Activated naive CD4-positive, alpha-beta T cell treated with anti-CD3 and anti-CD28 coated beads, Interleukin-2, amount 50 U/mL, for 16 hours (primary cell): ENCODE results near the gene TARM1.

Source experiments
- DNase-seq: peaks from one replicate; pipeline ENCODE4 v3.0.0-alpha.2; 2020

Gene TARM1

GRCh38 chr19:54029930-54030490 is 51.2 kb downstream of the TARM1 start:
- DNase-seq: peak; percentile 46

- no peak for DNase-seq
Observed at GRCh38 chr19:54029301-54029700, 51.9 kb downstream of the TARM1 start.

DNA sequence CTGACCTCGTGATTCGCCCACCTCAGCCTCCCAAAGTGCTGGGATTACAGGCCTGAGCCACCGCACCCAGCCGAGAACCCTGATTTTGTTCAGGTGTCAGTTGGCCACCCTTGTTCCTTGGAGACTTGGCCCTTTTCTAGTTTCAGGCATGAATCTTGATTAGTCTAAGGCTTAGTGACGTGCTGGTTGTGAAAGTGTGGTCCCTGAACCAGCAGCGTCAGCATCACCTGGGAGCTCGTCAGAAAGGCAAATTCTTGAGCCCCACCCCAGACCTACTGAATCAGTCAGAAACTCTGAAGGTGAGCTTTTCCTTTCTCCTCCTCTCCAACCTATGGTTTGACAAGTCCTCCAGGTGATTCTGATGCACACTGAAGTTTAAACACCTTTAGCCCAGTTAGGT is 54.5 kb downstream of the TARM1 start:
- no peak for DNase-seq

DNA sequence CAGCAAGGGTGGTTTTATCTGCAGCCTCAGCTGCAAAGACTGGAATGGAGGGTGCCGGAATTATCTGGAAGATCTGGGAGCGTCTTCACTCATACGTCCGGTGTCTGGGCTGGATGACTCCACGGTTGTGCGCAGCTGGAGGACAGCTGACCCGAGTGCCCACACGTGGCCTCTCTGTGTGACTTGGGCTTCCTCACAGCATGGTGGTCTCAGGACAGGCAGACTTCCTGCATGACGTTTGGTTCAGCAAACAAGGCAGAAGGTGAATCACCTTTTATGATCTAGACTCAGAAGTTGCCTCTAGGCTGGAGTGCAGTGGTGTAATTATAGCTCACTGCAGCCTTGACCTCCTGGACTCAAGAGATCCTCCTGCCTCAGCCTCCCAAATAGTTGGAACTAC is 56.5 kb downstream of the TARM1 start:
- DNase-seq: no peak

GRCh38 chr19:54023191-54023590 is 58.0 kb downstream of the TARM1 start:
- DNase-seq: no peak

GRCh38 chr19:54021932-54022331 is 59.2 kb downstream of the TARM1 start:
- no peak for DNase-seq

DNA sequence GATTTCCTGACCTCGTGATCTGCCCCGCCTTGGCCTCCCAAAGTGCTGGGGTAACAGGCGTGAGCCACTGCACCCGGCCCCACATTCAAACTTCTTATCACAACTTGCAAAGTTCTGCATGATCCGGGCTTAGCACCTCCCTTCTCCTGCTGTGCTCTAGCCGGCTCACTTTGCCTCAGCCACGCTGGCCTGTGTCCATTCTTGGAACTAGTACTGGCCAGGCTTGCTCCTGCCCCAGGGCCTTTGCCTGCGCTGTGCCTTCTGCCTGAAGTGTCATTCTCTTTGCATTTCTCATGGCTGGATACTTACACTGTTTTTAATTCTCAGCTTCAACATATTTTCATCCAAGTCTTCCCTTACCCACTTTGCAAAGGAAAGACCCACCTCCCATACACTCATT is 59.8 kb downstream of the TARM1 start:
- no peak for DNase-seq
